HG03571 (cell line): ENCODE data around the gene CD36.
"Not testable (repeated sequence)": the region's sequence is repeated elsewhere in the genome, so short reads cannot be mapped to it uniquely, and the experiment has no call there.

ENCODE experiments used
- ATAC-seq: cut with Tn5 transposase; IDR thresholded peaks from one replicate; pipeline ENCODE4 v1.9.1; 2021; ENCODE audit not compliant: unreplicated experiment

Gene CD36

DNA sequence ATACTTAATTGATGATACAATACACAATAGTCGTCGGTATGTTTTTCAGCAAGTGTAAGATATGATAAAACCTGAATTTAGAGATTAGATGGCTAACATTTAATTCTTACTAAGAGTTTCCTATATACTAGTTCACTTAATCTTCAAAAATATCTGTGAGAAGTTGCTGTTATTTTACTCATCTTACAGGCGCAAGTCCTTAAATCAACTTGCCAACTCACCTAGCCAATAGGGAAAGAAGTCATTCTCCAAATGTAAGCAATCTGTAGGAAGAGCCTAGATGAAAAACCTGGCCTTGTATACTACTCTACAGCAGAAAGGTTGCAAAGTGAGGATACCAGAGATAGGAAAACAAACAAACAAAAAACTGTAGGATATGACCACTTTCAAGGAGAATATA lies 10.6 kb downstream of the CD36 start:
- no peak for ATAC-seq

DNA sequence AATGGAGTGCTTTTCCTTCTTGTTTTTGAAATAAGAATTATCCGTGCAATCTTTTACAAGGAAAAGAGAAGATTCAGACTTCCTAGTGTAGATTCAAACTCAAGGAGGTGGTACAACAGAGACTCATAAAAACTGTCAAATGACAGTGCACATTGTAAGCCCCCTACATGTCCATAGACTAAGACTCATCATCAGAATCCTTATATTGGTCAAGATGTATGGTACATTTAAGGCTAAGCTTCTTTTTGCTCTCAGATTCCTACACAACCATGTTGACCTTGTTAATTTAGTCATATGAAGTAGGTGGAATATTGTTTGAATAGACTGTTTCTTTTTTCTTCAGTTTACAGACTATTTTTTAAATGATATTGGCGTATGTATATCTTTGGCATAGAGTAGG lies 11.6 kb downstream of the CD36 start:
- no peak for ATAC-seq

- ATAC-seq, result no peak
These were observed 13.0 kb downstream of the CD36 start for GRCh38 chr7:80651471-80651870.

- ATAC-seq, result no peak
These were observed 14.8 kb downstream of the CD36 start for GRCh38 chr7:80653244-80653643.

DNA sequence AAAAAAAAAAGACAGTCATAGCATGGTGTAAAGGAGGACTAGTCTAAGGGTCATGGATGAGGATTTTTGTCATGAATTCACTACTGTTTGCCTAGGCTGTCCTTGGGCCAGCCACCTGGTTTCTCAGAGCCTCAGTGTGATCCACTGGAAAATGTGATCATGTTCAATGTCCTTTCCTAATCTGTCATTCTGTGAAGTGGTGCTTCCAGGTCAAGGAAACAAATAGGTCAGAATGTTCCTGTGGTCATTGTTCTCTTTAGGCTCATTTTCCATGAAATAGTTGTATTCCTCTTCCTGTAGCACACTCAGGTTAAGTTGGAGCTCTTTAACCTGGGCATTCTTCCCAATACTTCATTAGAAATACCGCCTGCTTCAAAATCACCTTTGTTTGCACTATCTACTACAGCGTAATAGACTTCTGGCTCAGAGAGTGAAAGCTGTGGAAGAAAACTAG lies 16.5 kb downstream of the CD36 start:
- no peak for ATAC-seq

DNA sequence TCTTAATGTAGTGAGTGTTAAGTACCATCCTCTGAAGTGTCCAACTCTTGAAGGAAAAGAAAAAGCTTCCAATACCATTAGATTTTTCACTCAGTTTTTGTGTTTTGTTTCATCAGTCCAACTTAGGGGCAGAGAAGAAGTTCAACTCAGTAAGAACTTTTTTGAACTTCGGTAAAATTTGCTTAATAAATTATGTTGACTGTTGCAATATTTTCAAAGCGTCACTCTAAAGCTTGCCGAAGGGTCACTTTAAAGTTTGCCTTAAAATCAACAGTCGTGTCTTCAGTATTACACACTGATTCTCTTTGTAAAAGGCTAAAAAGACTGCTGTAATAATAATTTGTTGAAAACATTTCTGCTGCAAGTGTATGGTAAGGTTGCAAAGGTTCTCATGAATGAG lies 17.6 kb downstream of the CD36 start:
- ATAC-seq, result no peak

DNA sequence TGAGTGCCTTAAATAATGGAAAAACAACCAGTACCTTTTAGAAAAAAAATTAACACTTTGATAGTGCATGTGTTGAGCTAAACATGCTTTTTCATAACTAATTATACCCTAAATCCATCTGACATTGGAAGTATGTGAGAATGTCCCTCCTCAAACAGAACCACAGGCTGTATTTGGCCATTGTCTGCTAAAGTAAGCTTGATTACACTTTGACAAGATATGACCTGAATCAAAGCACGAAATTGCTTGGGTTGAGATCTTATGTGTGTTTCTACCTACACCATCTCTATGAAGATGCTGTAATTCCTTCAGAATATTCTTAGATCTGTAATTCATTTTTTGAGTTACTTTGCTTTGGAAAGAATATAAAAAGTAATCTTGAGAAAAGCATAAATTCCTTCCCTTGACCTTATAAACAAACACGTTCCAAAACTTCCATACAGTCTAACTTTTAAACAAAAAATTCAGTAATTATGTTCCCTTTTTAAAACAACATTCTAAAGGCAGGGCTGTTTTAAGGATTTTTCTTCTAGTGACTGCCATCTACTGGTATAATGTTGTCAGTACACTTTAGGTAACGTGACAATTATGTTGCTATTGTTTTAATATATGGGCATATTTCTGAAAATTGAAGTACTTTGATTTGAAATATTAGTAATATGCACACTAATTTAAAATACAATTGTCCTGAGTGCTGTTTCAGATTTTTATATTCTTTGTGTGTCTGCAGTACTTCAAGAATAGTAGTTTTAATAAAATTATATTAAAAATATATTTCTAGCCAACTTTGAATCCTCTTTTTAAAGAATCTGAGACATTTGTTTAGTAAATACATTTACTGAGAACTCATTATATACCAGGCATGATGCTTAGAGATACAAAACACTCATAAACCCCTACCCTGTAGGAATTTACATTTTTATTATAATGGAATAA lies 20.9 kb downstream of the CD36 start:
- peak; percentile 64 for ATAC-seq

DNA sequence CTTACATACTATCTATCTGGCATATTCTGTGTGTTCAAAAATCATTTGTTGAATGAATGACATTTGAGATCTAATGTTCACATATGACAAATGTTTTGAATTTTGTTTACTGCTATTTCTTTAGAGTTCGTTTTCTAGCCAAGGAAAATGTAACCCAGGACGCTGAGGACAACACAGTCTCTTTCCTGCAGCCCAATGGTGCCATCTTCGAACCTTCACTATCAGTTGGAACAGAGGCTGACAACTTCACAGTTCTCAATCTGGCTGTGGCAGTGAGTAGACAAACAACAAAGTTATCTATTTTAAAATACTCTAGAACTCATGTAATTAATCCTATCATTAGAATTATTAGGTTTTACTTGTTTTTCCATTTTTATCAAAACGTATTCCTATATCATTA lies 22.5 kb downstream of the CD36 start:
- no peak for ATAC-seq

- no peak for ATAC-seq
These were observed 23.3 kb downstream of the CD36 start for GRCh38 chr7:80661729-80662128.

GRCh38 chr7:80662252-80662651 lies 23.8 kb downstream of the CD36 start:
- no peak for ATAC-seq

- no peak for ATAC-seq
These were observed 27.1 kb downstream of the CD36 start for GRCh38 chr7:80665526-80665925.

- no peak for ATAC-seq
These were observed 27.9 kb downstream of the CD36 start for GRCh38 chr7:80666376-80666775.

DNA sequence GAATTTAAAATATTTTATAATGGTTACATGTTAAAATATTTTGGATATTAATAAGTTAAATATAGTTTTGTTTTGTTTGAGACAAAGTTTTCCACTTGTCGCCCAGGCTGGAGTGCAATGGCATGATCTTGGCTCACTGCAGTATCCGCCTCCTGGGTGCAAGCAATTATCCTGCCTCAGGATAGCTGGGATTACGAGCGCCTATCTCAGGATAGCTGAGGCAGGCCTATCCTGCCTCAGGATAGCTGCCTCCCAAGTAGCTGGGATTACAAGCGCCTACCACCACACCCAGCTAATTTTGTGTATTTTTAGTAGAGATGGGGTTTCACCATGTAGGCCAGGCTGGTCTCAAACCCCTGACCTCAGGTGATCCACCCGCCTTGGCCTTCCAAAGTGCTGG lies 30.9 kb downstream of the CD36 start:
- not testable (repeated sequence) for ATAC-seq

DNA sequence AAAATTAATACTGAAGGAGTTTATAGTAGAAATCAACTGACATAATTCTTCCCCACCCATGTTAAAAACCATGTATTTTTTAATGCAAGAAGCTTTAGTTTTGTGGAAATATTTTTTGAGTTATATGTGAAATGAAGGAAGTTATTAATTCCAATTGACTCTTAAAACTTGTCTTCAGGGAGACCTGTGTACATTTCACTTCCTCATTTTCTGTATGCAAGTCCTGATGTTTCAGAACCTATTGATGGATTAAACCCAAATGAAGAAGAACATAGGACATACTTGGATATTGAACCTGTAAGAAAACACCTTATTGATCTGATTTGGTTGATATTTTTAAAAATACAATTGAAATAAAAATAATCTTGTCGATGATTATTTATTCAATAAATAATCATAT lies 33.3 kb downstream of the CD36 start:
- no peak for ATAC-seq

DNA sequence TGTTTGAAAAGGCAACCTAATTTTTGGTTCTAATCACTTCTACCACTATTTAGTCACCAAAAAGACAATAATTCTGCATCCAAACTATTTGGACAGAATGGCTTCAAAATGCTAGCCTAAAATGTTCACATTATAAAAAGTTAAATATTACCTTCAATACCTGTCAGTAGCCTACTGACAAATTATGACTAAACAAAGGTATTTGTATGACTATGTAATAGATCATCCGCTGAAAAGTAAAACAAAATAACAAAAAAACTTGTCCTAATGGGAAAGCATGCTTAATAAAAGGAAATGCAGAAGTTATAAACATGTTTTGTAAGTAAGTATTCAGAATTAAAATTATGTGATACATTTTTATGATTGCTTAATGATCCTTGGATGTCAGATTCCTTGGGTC lies 36.6 kb downstream of the CD36 start:
- ATAC-seq, result no peak

DNA sequence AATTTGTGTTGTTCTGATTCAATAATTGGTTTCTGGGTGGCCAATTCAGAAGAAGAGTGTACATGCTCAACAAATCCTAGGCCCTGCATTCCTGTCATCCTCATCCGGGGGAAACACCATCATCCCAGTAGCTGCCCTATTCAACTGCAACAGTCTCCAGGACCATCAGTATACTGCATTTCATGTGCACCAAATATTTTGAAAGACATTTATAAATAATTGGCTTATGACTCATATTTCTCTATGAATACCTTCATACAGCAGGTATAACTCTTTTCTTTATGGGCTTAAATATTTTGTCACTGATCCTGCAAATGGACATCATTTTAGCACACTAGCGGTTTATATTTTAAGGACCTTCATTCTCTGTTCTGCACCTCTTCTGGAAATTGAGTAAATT lies 38.0 kb downstream of the CD36 start:
- no peak for ATAC-seq

DNA sequence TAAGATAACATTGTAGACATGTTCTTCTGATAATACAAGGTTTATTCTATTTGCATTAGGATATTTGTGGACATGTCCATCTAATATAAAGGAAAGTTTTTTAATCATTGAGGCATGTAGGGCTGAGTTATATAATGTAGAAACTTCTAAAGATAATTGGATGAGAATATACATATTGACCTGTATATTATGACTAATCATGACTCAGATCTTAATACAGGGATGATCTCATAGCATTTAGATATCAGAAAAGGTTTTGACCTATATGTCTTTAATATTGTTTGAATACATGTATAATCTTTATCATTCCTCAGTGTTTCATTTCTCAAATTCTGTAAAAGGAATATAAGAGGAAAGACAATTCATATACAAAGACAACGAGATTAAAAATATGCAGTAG lies 39.2 kb downstream of the CD36 start:
- no peak for ATAC-seq

DNA sequence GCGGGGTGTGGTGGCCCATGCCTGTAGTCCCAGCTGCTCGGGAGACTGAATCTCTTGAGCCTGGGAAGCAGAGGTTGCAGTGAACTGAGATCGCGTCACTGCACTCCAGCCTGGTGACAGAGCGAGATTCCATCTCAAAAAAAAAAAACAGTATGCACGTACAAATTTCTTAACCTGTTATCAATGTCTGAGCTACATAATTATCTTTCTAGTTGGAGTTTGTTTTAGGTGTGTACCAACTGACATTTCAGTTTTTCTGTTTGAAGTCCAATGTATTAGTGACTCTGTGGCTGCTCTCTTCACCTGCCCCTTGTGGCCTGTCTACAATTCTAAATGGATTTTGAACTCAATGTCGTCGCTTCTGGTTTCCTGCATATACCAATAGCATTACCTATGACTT lies 40.3 kb downstream of the CD36 start:
- ATAC-seq, result no peak

GRCh38 chr7:80679921-80680907 lies 41.8 kb downstream of the CD36 start:
- ATAC-seq, result no peak

GRCh38 chr7:80681272-80681885 lies 42.9 kb downstream of the CD36 start:
- no peak for ATAC-seq

- no peak for ATAC-seq
These were observed 44.3 kb downstream of the CD36 start for GRCh38 chr7:80682744-80683143.
